Neural cell (in vitro differentiated cells): Measurements from ENCODE around the gene LRRD1. TPM values are rescaled to one million over a fixed set of nuclear protein-coding genes. Genes with fewer than 3 reads are reported as not detected.
A peak's percentile ranks its signal among the peaks of the same experiment; 100 is the strongest.

Experiments
- H2AFZ ChIP-seq: fragments of 200-600, 300-800 bp; sonication (generic), shearing (Covaris generic); 2 replicates; pipeline ENCODE4 v1.6.0; 2014; ENCODE audit warnings: low read depth, mild to moderate bottlenecking, antibody characterized with exemption, low read length, moderate library complexity
- H3F3A ChIP-seq: fragments of 200-600 bp; shearing (Covaris generic); 2 replicates; pipeline ENCODE4 v1.6.1; 2016; ENCODE audit warnings: mild to moderate bottlenecking, moderate library complexity, mixed read lengths, antibody characterized with exemption, low read length; ENCODE audit not compliant: insufficient read depth, poor library complexity, severe bottlenecking
- H3K27ac ChIP-seq: fragments of 200-600, 300-800 bp; sonication (generic), shearing (Covaris generic); 2 replicates; pipeline ENCODE4 v1.5.1; 2014; ENCODE audit warnings: mild to moderate bottlenecking, low read length, moderate library complexity
- H3K27me3 ChIP-seq: fragments of 300-800, 200-600 bp; sonication (generic), shearing (Covaris generic); 2 replicates; pipeline ENCODE4 v1.6.0; 2014; ENCODE audit warnings: mild to moderate bottlenecking, low read depth, low read length, moderate library complexity; ENCODE audit not compliant: insufficient read depth
- H3K36me3 ChIP-seq: fragments of 300-800, 200-600 bp; sonication (generic), shearing (Covaris generic); 2 replicates; pipeline ENCODE4 v1.5.1; 2014; ENCODE audit warnings: mild to moderate bottlenecking, antibody characterized with exemption, low read length, moderate library complexity; ENCODE audit not compliant: insufficient read depth
- H3K4me2 ChIP-seq: fragments of 300-800, 200-600 bp; sonication (generic), shearing (Covaris generic); 2 replicates; pipeline ENCODE4 v1.6.0; 2014; ENCODE audit warnings: mild to moderate bottlenecking, low read length
- H3K4me3 ChIP-seq: fragments of 300-800, 200-600 bp; sonication (generic), shearing (Covaris generic); 2 replicates; pipeline ENCODE4 v1.5.1; 2014; ENCODE audit warnings: mild to moderate bottlenecking, low read length, moderate library complexity
- H3K79me2 ChIP-seq: fragments of 200-600 bp; shearing (Covaris generic); replicated peaks from 2 replicates; pipeline ENCODE4 v1.6.0; 2014; ENCODE audit warnings: mild to moderate bottlenecking, low read length, moderate library complexity; ENCODE audit not compliant: insufficient read depth
- H3K9ac ChIP-seq: fragments of 300-800, 200-600 bp; sonication (generic), shearing (Covaris generic); 2 replicates; pipeline ENCODE4 v1.6.1; 2016; ENCODE audit warnings: mild to moderate bottlenecking, low read length, mixed read lengths
- H3K9me2 ChIP-seq: fragments of 200-600 bp; shearing (Covaris generic); 2 replicates; pipeline ENCODE4 v1.6.1; 2016; ENCODE audit warnings: mild to moderate bottlenecking, low read length, mixed read lengths; ENCODE audit not compliant: insufficient read depth
- H3K9me3 ChIP-seq: fragments of 200-600, 300-800 bp; sonication (generic), shearing (Covaris generic); 2 replicates; pipeline ENCODE4 v1.6.1; 2016; ENCODE audit warnings: mild to moderate bottlenecking, mixed run types, low read length, moderate library complexity, mixed read lengths
- H4K20me1 ChIP-seq: fragments of 200-600 bp; shearing (Covaris generic); 2 replicates; pipeline ENCODE4 v1.6.1; 2016; ENCODE audit warnings: mild to moderate bottlenecking, mixed run types; ENCODE audit not compliant: insufficient read depth
- EP300 ChIP-seq: fragments of 450-650 bp; conservative IDR thresholded peaks from 2 replicates; pipeline ENCODE4 v1.6.1; 2014; ENCODE audit warnings: antibody characterized with exemption, mild to moderate bottlenecking, moderate library complexity; ENCODE audit not compliant: poor library complexity, severe bottlenecking
- EZH2 ChIP-seq: fragments of 200-600, 300-800 bp; shearing (Covaris generic), sonication (generic); IDR thresholded peaks from 2 replicates; pipeline ENCODE4 v1.6.1; 2014; ENCODE audit warnings: antibody characterized with exemption, low read length, borderline replicate concordance, mild to moderate bottlenecking; ENCODE audit not compliant: insufficient read depth, poor library complexity, severe bottlenecking
- MXI1 ChIP-seq: fragments of 450-650 bp; conservative IDR thresholded peaks from 2 replicates; pipeline ENCODE4 v1.6.1; 2014; ENCODE audit warnings: antibody characterized with exemption, mild to moderate bottlenecking; ENCODE audit not compliant: poor library complexity, severe bottlenecking
- POLR2AphosphoS5 ChIP-seq: IDR thresholded peaks from 2 replicates; pipeline ENCODE4 v1.6.1; 2012
- RAD21 ChIP-seq: fragments of 450-650 bp; conservative IDR thresholded peaks from 2 replicates; pipeline ENCODE4 v1.6.1; 2014; ENCODE audit warnings: antibody characterized with exemption, mild to moderate bottlenecking, moderate library complexity
- SMC3 ChIP-seq: fragments of 450-650 bp; conservative IDR thresholded peaks from 2 replicates; pipeline ENCODE4 v1.6.1; 2014; ENCODE audit warnings: antibody characterized with exemption, mild to moderate bottlenecking, moderate library complexity; ENCODE audit not compliant: poor library complexity
- TAF1 ChIP-seq: IDR thresholded peaks from 2 replicates; pipeline ENCODE4 v1.6.1; 2012; ENCODE audit warnings: low read depth
- polyA plus RNA-seq: library from polyadenylated mRNA; depleted of rRNA; stranded (reverse); fragments of >200 nt; gene quantifications from 2 replicates; pipeline ENCODE4 v1.2.3, GENCODE V29; 2014
- TF ChIP-seq, protein P1 (sequence below): fragments of 450-650 bp; IDR thresholded peaks from 2 replicates; pipeline ENCODE4 v1.5.1; 2014; ENCODE audit warnings: antibody characterized with exemption, mild to moderate bottlenecking, moderate library complexity; ENCODE audit not compliant: poor library complexity, severe bottlenecking
- TF ChIP-seq, protein P2 (sequence below): IDR thresholded peaks from 2 replicates; pipeline ENCODE4 v1.6.1; 2012; ENCODE audit warnings: borderline replicate concordance

LRRD1 gene
- polyA plus RNA-seq, 1 donor from 2014 or later = 2.7 TPM

DNA sequence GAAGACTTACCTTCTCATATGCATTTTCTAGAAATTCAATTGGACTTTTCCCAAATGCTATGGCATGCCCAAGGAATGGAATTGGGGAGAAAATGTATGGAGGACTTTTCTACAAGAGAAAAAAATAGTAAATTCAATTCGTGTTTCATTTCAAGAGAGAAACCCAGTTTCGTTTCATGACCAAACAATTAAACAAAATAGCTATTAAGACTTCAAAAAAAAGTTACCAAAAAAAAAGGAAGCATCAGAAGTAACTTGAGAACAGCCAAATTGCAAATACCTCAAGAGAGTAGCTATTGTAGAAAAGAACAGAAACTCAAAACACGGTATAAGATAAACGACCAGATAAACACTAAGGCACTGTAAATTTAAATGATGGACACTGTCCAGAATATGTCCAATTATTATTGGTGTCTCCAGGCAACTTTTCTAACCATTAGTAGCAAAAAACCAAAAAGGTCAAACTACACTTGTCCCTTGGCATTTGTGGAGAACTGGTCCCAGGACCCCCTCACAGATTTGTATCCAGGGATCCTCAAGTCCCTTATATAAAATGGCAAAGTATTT is 47.1 kb downstream of the LRRD1 start:
- Histone ChIP-seq H3K79me2 (peaks cover 42% of the 10 kb centered on the region), H3K4me3 (peak overlapping the region; percentile 96), H3K27me3 (no peaks in the 10 kb centered on the region), H3K36me3 (no peaks in the 10 kb centered on the region), H3K27ac (no peak overlapping the region), H4K20me1 (no peaks in the 10 kb centered on the region), H3K4me2 (peak overlapping the region; percentile 59), H3K9me3 (no peaks in the 10 kb centered on the region), H3K9me2 (no peaks in the 10 kb centered on the region), H3F3A (no peaks in the 10 kb centered on the region), H2AFZ (no peak overlapping the region), H3K9ac (no peak overlapping the region)
- no peak for TF ChIP-seq SMC3
- TF ChIP-seq EZH2 = no peak
- TF ChIP-seq TAF1 = no peak
- no peak for TF ChIP-seq POLR2AphosphoS5

DNA sequence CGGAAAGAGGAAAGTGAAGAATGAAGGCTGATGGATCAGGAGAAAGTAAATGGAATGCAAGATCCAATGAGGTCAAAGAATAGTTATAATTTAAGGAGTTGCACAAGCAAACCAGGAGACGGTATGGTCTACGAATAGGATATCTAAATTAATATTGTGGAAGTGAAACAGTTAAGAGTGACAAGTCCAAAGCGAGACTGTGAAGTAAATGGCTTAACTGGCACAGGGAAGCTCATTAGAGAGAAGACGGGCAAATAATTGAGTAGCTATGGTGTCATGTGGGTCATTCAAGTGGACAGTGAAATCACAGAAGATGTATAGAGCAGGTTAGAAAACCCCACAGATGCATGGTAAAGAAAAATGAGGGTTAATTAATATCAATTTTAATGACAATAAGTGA is 47.8 kb downstream of the LRRD1 start:
- peak overlapping the region; percentile 59 for H3K4me2 ChIP-seq
- H2AFZ ChIP-seq = no peak overlapping the region
- H3K27ac ChIP-seq = no peak overlapping the region
- H3K4me3 ChIP-seq = peak overlapping the region; percentile 96
- no peaks in the 10 kb centered on the region for H3K36me3 ChIP-seq
- H3K79me2 ChIP-seq = peaks cover 47% of the 10 kb centered on the region
- H3K9ac ChIP-seq = no peak overlapping the region
- H3F3A ChIP-seq = no peaks in the 10 kb centered on the region
- H3K9me3 ChIP-seq = no peaks in the 10 kb centered on the region
- H3K9me2 ChIP-seq = no peaks in the 10 kb centered on the region
- no peak for TF ChIP-seq EZH2
- no peak for TF ChIP-seq RAD21
- no peak for TF ChIP-seq POLR2AphosphoS5
- TF ChIP-seq SMC3 = no peak
- TF ChIP-seq, protein P1, sequence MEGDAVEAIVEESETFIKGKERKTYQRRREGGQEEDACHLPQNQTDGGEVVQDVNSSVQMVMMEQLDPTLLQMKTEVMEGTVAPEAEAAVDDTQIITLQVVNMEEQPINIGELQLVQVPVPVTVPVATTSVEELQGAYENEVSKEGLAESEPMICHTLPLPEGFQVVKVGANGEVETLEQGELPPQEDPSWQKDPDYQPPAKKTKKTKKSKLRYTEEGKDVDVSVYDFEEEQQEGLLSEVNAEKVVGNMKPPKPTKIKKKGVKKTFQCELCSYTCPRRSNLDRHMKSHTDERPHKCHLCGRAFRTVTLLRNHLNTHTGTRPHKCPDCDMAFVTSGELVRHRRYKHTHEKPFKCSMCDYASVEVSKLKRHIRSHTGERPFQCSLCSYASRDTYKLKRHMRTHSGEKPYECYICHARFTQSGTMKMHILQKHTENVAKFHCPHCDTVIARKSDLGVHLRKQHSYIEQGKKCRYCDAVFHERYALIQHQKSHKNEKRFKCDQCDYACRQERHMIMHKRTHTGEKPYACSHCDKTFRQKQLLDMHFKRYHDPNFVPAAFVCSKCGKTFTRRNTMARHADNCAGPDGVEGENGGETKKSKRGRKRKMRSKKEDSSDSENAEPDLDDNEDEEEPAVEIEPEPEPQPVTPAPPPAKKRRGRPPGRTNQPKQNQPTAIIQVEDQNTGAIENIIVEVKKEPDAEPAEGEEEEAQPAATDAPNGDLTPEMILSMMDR = no peak
- no peak for TF ChIP-seq MXI1
- no peak for TF ChIP-seq TAF1
- TF ChIP-seq, protein P2, sequence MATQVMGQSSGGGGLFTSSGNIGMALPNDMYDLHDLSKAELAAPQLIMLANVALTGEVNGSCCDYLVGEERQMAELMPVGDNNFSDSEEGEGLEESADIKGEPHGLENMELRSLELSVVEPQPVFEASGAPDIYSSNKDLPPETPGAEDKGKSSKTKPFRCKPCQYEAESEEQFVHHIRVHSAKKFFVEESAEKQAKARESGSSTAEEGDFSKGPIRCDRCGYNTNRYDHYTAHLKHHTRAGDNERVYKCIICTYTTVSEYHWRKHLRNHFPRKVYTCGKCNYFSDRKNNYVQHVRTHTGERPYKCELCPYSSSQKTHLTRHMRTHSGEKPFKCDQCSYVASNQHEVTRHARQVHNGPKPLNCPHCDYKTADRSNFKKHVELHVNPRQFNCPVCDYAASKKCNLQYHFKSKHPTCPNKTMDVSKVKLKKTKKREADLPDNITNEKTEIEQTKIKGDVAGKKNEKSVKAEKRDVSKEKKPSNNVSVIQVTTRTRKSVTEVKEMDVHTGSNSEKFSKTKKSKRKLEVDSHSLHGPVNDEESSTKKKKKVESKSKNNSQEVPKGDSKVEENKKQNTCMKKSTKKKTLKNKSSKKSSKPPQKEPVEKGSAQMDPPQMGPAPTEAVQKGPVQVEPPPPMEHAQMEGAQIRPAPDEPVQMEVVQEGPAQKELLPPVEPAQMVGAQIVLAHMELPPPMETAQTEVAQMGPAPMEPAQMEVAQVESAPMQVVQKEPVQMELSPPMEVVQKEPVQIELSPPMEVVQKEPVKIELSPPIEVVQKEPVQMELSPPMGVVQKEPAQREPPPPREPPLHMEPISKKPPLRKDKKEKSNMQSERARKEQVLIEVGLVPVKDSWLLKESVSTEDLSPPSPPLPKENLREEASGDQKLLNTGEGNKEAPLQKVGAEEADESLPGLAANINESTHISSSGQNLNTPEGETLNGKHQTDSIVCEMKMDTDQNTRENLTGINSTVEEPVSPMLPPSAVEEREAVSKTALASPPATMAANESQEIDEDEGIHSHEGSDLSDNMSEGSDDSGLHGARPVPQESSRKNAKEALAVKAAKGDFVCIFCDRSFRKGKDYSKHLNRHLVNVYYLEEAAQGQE = no peak
- TF ChIP-seq EP300 = no peak
- H3K27me3 ChIP-seq = no peaks in the 10 kb centered on the region
- H4K20me1 ChIP-seq = no peaks in the 10 kb centered on the region

DNA sequence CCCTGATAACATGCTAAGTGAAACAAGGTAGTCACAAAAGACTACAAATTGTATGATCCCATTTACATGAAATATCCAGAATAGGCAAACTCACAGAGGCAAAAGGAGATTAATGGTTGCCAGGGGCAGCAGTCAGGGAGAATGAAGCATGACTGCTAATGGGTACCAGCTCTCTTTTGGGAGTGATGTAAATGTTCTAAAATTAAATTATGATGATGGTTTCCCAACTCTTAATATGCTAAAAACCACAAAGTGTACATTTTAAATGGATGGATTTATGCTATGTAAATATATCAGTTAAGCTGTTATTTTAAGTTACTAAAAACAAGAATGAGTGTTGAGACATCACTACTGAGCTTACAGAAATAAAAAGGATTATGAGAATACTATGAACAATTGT is 57.3 kb downstream of the LRRD1 start:
- Histone ChIP-seq H3K79me2 (peaks cover 39% of the 10 kb centered on the region), H3K4me2 (no peak overlapping the region), H4K20me1 (no peaks in the 10 kb centered on the region), H2AFZ (no peak overlapping the region), H3K27ac (no peak overlapping the region), H3K4me3 (no peak overlapping the region), H3K9me3 (no peaks in the 10 kb centered on the region), H3K9ac (no peak overlapping the region), H3K27me3 (no peaks in the 10 kb centered on the region), H3K36me3 (peaks cover 28% of the 10 kb centered on the region), H3K9me2 (no peaks in the 10 kb centered on the region), H3F3A (no peaks in the 10 kb centered on the region)
- TF ChIP-seq EP300 (no peak), MXI1 (no peak), TAF1 (no peak), EZH2 (no peak), SMC3 (no peak), POLR2AphosphoS5 (no peak), RAD21 (no peak)
- TF ChIP-seq, protein P2 = no peak
- TF ChIP-seq, protein P1 = no peak
